HUDEP-2 (cell line): ENCODE results near the gene SGCD.
"Not testable (repeated sequence)": the region's sequence is repeated elsewhere in the genome, so short reads cannot be mapped to it uniquely, and the experiment has no call there.

Experiments used
- DNase-seq, 76 experiments: peaks; one replicate each; lab custom pipeline; 2025; ENCODE audit not compliant: unreplicated experiment in 76 of 76; lab: John Stamatoyannopoulos, UW

SGCD gene

GRCh38 chr5:156617426-156617825, 290.5 kb downstream of the SGCD start:
- no peak for DNase-seq

- no peak for DNase-seq
These were observed 291.6 kb downstream of the SGCD start for GRCh38 chr5:156618601-156619000.

- DNase-seq = no peak
These were observed 294.8 kb downstream of the SGCD start for GRCh38 chr5:156621719-156622118.

- DNase-seq = no peak
These were observed 296.5 kb downstream of the SGCD start for GRCh38 chr5:156623381-156624040.

- no peak for DNase-seq
These were observed 297.7 kb downstream of the SGCD start for GRCh38 chr5:156624686-156625085.

- DNase-seq = no peak
These were observed 301.5 kb downstream of the SGCD start for GRCh38 chr5:156628421-156628820.

GRCh38 chr5:156631005-156631404, 304.0 kb downstream of the SGCD start:
- DNase-seq = no peak

GRCh38 chr5:156634301-156634700, 307.3 kb downstream of the SGCD start:
- no peak for DNase-seq

GRCh38 chr5:156640691-156641241, 313.8 kb downstream of the SGCD start:
- DNase-seq = no peak

- no peak for DNase-seq
These were observed 314.7 kb downstream of the SGCD start for GRCh38 chr5:156641686-156642085.

- no peak for DNase-seq
These were observed 320.1 kb downstream of the SGCD start for GRCh38 chr5:156647034-156647451.

GRCh38 chr5:156654444-156654843, 327.5 kb downstream of the SGCD start:
- no peak for DNase-seq

GRCh38 chr5:156655732-156656131, 328.8 kb downstream of the SGCD start:
- DNase-seq = no peak

- DNase-seq = not testable (repeated sequence)
These were observed 337.9 kb downstream of the SGCD start for GRCh38 chr5:156664832-156665231.

GRCh38 chr5:156666686-156667085, 339.7 kb downstream of the SGCD start:
- DNase-seq = not testable (repeated sequence)

- no peak for DNase-seq
These were observed 340.7 kb downstream of the SGCD start for GRCh38 chr5:156667616-156668015.

- DNase-seq = no peak
These were observed 342.5 kb downstream of the SGCD start for GRCh38 chr5:156669416-156669815.

- DNase-seq = no peak
These were observed 343.7 kb downstream of the SGCD start for GRCh38 chr5:156670615-156671014.

- DNase-seq = no peak
These were observed 348.4 kb downstream of the SGCD start for GRCh38 chr5:156675395-156675794.

GRCh38 chr5:156677963-156678362, 351.0 kb downstream of the SGCD start:
- DNase-seq = no peak

- DNase-seq = no peak
These were observed 351.5 kb downstream of the SGCD start for GRCh38 chr5:156678484-156678883.

- no peak for DNase-seq
These were observed 353.9 kb downstream of the SGCD start for GRCh38 chr5:156680831-156681230.

GRCh38 chr5:156681265-156681664, 354.3 kb downstream of the SGCD start:
- no peak for DNase-seq
